HL-60 (cell line): ENCODE data around the gene RBBP7.

Experiments used
- GABPA ChIP-seq: IDR thresholded peaks from 2 replicates; pipeline ENCODE4 v1.6.1; 2012; ENCODE audit warnings: low read depth
- POLR2AphosphoS5 ChIP-seq: IDR thresholded peaks from 2 replicates; pipeline ENCODE4 v1.6.1; 2012; ENCODE audit warnings: low read depth
- SPI1 ChIP-seq: IDR thresholded peaks from 2 replicates; pipeline ENCODE4 v1.6.1; 2012; ENCODE audit warnings: low read depth, mild to moderate bottlenecking, borderline replicate concordance
- TF ChIP-seq, protein P1 (sequence below): IDR thresholded peaks from one replicate; pipeline ENCODE4 v1.5.1; 2011; ENCODE audit warnings: low read length, control low read depth, inconsistent platforms; ENCODE audit not compliant: insufficient read depth
- TF ChIP-seq, protein P2 (sequence below): IDR thresholded peaks from 2 replicates; pipeline ENCODE4 v1.6.1; 2012; ENCODE audit warnings: low read depth; ENCODE audit not compliant: insufficient replicate concordance

- TF ChIP-seq, protein P1, sequence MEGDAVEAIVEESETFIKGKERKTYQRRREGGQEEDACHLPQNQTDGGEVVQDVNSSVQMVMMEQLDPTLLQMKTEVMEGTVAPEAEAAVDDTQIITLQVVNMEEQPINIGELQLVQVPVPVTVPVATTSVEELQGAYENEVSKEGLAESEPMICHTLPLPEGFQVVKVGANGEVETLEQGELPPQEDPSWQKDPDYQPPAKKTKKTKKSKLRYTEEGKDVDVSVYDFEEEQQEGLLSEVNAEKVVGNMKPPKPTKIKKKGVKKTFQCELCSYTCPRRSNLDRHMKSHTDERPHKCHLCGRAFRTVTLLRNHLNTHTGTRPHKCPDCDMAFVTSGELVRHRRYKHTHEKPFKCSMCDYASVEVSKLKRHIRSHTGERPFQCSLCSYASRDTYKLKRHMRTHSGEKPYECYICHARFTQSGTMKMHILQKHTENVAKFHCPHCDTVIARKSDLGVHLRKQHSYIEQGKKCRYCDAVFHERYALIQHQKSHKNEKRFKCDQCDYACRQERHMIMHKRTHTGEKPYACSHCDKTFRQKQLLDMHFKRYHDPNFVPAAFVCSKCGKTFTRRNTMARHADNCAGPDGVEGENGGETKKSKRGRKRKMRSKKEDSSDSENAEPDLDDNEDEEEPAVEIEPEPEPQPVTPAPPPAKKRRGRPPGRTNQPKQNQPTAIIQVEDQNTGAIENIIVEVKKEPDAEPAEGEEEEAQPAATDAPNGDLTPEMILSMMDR: no peak
- no peak for TF ChIP-seq POLR2AphosphoS5
- TF ChIP-seq, protein P2, sequence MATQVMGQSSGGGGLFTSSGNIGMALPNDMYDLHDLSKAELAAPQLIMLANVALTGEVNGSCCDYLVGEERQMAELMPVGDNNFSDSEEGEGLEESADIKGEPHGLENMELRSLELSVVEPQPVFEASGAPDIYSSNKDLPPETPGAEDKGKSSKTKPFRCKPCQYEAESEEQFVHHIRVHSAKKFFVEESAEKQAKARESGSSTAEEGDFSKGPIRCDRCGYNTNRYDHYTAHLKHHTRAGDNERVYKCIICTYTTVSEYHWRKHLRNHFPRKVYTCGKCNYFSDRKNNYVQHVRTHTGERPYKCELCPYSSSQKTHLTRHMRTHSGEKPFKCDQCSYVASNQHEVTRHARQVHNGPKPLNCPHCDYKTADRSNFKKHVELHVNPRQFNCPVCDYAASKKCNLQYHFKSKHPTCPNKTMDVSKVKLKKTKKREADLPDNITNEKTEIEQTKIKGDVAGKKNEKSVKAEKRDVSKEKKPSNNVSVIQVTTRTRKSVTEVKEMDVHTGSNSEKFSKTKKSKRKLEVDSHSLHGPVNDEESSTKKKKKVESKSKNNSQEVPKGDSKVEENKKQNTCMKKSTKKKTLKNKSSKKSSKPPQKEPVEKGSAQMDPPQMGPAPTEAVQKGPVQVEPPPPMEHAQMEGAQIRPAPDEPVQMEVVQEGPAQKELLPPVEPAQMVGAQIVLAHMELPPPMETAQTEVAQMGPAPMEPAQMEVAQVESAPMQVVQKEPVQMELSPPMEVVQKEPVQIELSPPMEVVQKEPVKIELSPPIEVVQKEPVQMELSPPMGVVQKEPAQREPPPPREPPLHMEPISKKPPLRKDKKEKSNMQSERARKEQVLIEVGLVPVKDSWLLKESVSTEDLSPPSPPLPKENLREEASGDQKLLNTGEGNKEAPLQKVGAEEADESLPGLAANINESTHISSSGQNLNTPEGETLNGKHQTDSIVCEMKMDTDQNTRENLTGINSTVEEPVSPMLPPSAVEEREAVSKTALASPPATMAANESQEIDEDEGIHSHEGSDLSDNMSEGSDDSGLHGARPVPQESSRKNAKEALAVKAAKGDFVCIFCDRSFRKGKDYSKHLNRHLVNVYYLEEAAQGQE: no peak
- TF ChIP-seq SPI1: no peak
- TF ChIP-seq GABPA: no peak
These were observed 13.4 kb downstream of the RBBP7 start for GRCh38 chrX:16856744-16857143.
